Hematopoietic multipotent progenitor cell treated with erythropoietin and hydrocortisone succinate and interleukin-3 and kit ligand, for 6 days (in vitro differentiated cells): ENCODE data around the gene ARPC5L.
A peak's percentile ranks its signal among the peaks of the same experiment; 100 is the strongest.
"Not testable (repeated sequence)": the region's sequence is repeated elsewhere in the genome, so short reads cannot be mapped to it uniquely, and the experiment has no call there.

ENCODE experiments used
- DNase-seq: peaks from one replicate; pipeline ENCODE4 v3.0.0-alpha.2; 2015

The ARPC5L gene

GRCh38 chr9:124841075-124841821 lies 20.7 kb upstream of the ARPC5L start:
- DNase-seq: no peak

- no peak for DNase-seq
These were observed 18.4 kb upstream of the ARPC5L start for GRCh38 chr9:124843456-124844034.

- DNase-seq: no peak
These were observed 17.6 kb upstream of the ARPC5L start for GRCh38 chr9:124844291-124844690.

- not testable (repeated sequence) for DNase-seq
These were observed 15.5 kb upstream of the ARPC5L start for GRCh38 chr9:124846467-124846866.

- DNase-seq: no peak
These were observed 15.0 kb upstream of the ARPC5L start for GRCh38 chr9:124846969-124847368.

GRCh38 chr9:124849801-124850200 lies 12.1 kb upstream of the ARPC5L start:
- DNase-seq: no peak

- no peak for DNase-seq
These were observed 9.7 kb upstream of the ARPC5L start for GRCh38 chr9:124852121-124852828.

GRCh38 chr9:124852829-124853531 lies 8.9 kb upstream of the ARPC5L start, which contains the start of gene WDR38:
WDR38 (plus strand) TSS chr9:124853460; CDS start chr9:124853532, 72 bp downstream.
- DNase-seq: peak; percentile 87

- no peak for DNase-seq
These were observed 8.3 kb upstream of the ARPC5L start for GRCh38 chr9:124853605-124854143.

- no peak for DNase-seq
These were observed 7.8 kb upstream of the ARPC5L start for GRCh38 chr9:124854161-124854560.

- no peak for DNase-seq
These were observed 7.1 kb upstream of the ARPC5L start for GRCh38 chr9:124854822-124855221.

GRCh38 chr9:124855566-124855943 lies 6.4 kb upstream of the ARPC5L start:
- DNase-seq: no peak

- DNase-seq: peak; percentile 73
These were observed 5.8 kb upstream of the ARPC5L start for GRCh38 chr9:124855944-124856765.

GRCh38 chr9:124857533-124858162 lies 4.3 kb upstream of the ARPC5L start:
- no peak for DNase-seq

GRCh38 chr9:124858330-124859046 lies 3.4 kb upstream of the ARPC5L start:
- DNase-seq: no peak

- DNase-seq: peak; percentile 40
These were observed 1.9 kb upstream of the ARPC5L start for GRCh38 chr9:124859803-124860581.

- DNase-seq: no peak
These were observed 1.2 kb upstream of the ARPC5L start for GRCh38 chr9:124860582-124861341.

GRCh38 chr9:124863371-124863871 lies 1.5 kb downstream of the ARPC5L start:
- DNase-seq: peak; percentile 59
